GM12892 (cell line): ENCODE data around the gene CNTNAP2.

Source experiments
- POLR2A ChIP-seq: IDR thresholded peaks from 2 replicates; pipeline ENCODE4 v1.6.1; 2011; ENCODE audit warnings: low read depth, low read length, control low read depth
- POLR2AphosphoS5 ChIP-seq: IDR thresholded peaks from 2 replicates; pipeline ENCODE4 v1.6.1; 2011; ENCODE audit warnings: low read depth, low read length, control low read depth
- TAF1 ChIP-seq: IDR thresholded peaks from 2 replicates; pipeline ENCODE4 v1.6.1; 2011; ENCODE audit warnings: low read depth, mild to moderate bottlenecking, control low read depth, low read length, borderline replicate concordance

GRCh38 chr7:146424084-146424483 lies 307.5 kb downstream of the CNTNAP2 start:
- TF ChIP-seq POLR2A = no peak
- TF ChIP-seq TAF1 = no peak
- TF ChIP-seq POLR2AphosphoS5 = no peak
